Measurements from ENCODE around the gene ZDBF2. TPM values are rescaled to one million over a fixed set of nuclear protein-coding genes. Genes with fewer than 3 reads are reported as not detected.
"Not testable (repeated sequence)": the region's sequence is repeated elsewhere in the genome, so short reads cannot be mapped to it uniquely, and the experiment has no call there.

ZDBF2 gene
- total RNA-seq, 1 donor from 2014 or later = 38.1 TPM

DNA sequence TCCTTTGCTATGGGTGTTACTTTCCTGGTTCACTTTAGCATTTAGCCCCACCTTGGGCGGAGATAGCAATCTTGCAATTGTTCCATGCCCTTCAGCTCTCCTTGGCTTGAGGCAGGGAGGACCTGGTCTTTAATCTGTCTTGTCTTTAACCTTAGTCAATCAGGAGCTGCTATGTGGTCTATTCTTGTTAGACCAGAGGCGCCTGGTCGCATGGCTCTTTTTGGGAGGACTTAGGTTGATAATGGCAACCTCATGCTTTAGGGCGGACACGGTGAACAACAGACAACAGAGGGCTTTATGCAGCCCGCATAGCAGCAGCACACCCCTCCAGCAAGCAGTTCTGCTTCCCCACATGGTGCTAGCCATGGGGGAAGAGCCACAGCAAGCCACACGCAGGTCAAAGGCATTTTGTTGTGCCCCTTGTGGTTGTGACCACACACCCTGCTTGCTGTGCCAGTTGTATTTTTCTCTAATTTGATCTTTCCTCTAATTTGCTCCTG, 17.7 kb upstream of the ZDBF2 start:
- TF ChIP-seq, protein P1, sequence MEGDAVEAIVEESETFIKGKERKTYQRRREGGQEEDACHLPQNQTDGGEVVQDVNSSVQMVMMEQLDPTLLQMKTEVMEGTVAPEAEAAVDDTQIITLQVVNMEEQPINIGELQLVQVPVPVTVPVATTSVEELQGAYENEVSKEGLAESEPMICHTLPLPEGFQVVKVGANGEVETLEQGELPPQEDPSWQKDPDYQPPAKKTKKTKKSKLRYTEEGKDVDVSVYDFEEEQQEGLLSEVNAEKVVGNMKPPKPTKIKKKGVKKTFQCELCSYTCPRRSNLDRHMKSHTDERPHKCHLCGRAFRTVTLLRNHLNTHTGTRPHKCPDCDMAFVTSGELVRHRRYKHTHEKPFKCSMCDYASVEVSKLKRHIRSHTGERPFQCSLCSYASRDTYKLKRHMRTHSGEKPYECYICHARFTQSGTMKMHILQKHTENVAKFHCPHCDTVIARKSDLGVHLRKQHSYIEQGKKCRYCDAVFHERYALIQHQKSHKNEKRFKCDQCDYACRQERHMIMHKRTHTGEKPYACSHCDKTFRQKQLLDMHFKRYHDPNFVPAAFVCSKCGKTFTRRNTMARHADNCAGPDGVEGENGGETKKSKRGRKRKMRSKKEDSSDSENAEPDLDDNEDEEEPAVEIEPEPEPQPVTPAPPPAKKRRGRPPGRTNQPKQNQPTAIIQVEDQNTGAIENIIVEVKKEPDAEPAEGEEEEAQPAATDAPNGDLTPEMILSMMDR (IDR thresholded peaks at IDR 0.05; ENCODE audit: unreplicated experiment) = no peak
- Mint-ChIP-seq H3K9me3 (ENCODE audit: unreplicated experiment) (no peaks in the 10 kb centered on the region), H3K36me3 (ENCODE audit: low read depth, unreplicated experiment) (no peaks in the 10 kb centered on the region), H3K4me1 (ENCODE audit: unreplicated experiment) (no peaks in the 10 kb centered on the region), H3K27ac (ENCODE audit: unreplicated experiment) (no peak overlapping the region), H3K4me3 (ENCODE audit: unreplicated experiment) (no peak overlapping the region), H3K27me3 (ENCODE audit: unreplicated experiment) (peaks cover 5% of the 10 kb centered on the region)
- DNase-seq (ENCODE audit: low spot score) = no peak

DNA sequence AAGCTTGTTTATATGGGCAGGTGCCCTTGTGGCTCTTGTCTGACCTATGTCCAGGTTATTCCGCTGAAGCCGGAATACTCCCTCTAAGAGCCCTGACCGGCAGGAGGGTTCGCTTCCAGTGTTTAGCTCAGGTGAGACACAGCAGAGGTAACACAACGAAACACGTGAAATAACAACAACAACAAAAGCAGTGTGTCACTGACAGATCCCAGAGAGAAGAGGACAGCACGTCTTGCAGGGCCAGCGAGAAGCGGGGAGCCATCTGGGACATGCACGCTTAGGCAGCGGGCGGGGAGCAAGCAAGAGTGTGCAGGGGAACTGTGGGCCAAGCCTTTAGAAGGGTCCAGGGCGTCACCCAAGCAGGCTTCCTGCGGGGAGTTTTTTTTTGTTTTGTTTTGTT, 17.1 kb upstream of the ZDBF2 start:
- Mint-ChIP-seq H3K27me3 (ENCODE audit: unreplicated experiment) (peaks cover 3% of the 10 kb centered on the region), H3K36me3 (ENCODE audit: low read depth, unreplicated experiment) (no peaks in the 10 kb centered on the region), H3K27ac (ENCODE audit: unreplicated experiment) (no peak overlapping the region), H3K4me1 (ENCODE audit: unreplicated experiment) (no peaks in the 10 kb centered on the region), H3K4me3 (ENCODE audit: unreplicated experiment) (no peak overlapping the region), H3K9me3 (ENCODE audit: unreplicated experiment) (no peaks in the 10 kb centered on the region)
- TF ChIP-seq, protein P1 (IDR thresholded peaks at IDR 0.05; ENCODE audit: unreplicated experiment) = no peak
- DNase-seq (ENCODE audit: low spot score) = no peak

DNA sequence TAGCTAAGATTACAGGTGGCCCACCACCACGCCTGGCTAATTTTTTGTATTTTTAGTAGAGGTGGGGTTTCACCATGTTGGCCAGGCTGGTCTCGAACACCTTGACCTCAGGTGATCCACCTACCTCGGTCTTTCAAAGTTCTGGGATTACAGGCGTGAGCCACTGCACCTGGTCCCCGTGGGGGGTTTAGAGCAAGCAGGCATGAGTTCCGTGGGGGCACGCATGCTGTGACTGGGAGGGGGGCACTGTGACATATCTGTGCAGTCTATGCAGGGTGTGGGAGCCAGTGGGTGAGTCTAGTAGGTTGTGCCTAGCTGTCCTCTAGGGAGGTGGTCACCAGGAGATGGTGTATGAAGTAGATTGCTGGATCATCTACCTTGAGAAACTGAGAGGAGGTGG, 16.6 kb upstream of the ZDBF2 start:
- Mint-ChIP-seq H3K4me1 (ENCODE audit: unreplicated experiment) (peaks cover 1% of the 10 kb centered on the region), H3K4me3 (ENCODE audit: unreplicated experiment) (no peak overlapping the region), H3K27me3 (ENCODE audit: unreplicated experiment) (peaks cover 3% of the 10 kb centered on the region), H3K9me3 (ENCODE audit: unreplicated experiment) (no peaks in the 10 kb centered on the region), H3K27ac (ENCODE audit: unreplicated experiment) (no peak overlapping the region), H3K36me3 (ENCODE audit: low read depth, unreplicated experiment) (no peaks in the 10 kb centered on the region)
- DNase-seq (ENCODE audit: low spot score) = no peak
- TF ChIP-seq, protein P1 (IDR thresholded peaks at IDR 0.05; ENCODE audit: unreplicated experiment) = no peak

DNA sequence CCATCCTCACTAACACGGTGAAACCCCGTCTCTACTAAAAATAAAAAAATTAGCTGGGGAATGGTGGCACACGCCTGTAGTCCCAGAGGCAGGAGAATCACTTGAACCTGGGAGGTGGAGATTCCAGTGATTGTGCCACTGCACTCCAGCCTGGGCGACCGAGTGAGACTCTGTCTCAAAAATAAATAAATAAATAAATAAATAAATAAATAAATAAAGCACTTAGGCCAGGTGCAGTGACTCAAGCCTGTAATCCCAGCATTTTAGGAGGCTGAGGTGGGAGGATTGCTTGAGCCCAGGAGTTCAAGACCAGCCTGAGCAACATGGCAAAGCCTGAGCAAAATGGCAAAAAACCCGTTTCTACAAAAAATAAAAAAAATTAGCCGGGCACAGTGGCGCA, 15.8 kb upstream of the ZDBF2 start:
- H3K9me3 Mint-ChIP-seq (ENCODE audit: unreplicated experiment); H3K4me3 Mint-ChIP-seq (ENCODE audit: unreplicated experiment); DNase-seq (ENCODE audit: low spot score); H3K27ac Mint-ChIP-seq (ENCODE audit: unreplicated experiment); H3K4me1 Mint-ChIP-seq (ENCODE audit: unreplicated experiment); H3K27me3 Mint-ChIP-seq (ENCODE audit: unreplicated experiment); H3K36me3 Mint-ChIP-seq (ENCODE audit: low read depth, unreplicated experiment): not testable (repeated sequence)

DNA sequence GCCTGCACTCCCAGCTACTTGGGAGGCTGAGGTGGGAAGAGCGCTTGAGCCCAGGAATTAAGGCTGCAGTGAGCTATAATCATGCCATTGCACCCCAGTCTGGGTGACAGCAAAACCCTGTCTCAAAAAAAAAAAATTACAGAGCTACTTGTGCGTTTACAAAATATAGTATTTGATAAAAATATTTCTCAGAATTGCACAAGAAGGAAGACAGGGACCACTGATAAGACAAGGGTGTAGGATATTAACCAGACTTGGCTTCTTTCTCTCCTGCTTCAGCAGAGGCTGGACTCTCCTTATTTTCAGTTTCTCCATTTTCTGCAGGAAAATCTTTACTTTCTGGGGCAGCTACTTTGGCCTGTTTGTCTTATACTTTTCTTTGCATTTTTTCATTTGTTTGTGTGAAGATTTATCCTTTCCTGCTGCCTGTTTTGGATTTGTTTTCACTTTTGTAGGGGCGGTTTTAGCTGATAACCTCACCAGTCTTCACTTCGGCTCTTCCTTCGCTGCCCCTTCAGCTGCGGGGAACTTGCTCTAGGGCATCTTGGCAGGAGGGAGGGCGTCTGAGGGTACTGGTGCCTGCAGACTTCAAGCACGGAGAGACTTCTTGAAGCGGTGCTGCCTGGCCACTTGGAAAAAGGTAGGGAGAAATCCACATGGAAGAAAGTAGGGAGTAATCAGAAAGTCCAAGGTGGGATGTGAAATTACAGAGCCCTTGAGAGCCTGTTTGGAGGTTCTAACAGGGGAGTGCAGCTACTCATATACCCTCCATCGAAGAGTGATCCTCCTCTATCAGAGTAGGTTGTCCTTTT, 14.9 kb upstream of the ZDBF2 start:
- Mint-ChIP-seq H3K27ac (ENCODE audit: unreplicated experiment) (no peak overlapping the region), H3K4me1 (ENCODE audit: unreplicated experiment) (peaks cover 11% of the 10 kb centered on the region), H3K9me3 (ENCODE audit: unreplicated experiment) (no peaks in the 10 kb centered on the region), H3K4me3 (ENCODE audit: unreplicated experiment) (no peak overlapping the region), H3K36me3 (ENCODE audit: low read depth, unreplicated experiment) (no peaks in the 10 kb centered on the region), H3K27me3 (ENCODE audit: unreplicated experiment) (peaks cover 3% of the 10 kb centered on the region)
- TF ChIP-seq, protein P1 (IDR thresholded peaks at IDR 0.05; ENCODE audit: unreplicated experiment) = no peak
- DNase-seq (ENCODE audit: low spot score) = no peak

Measured in endothelial cell (in vitro differentiated cells).